Measurements from ENCODE around the gene TMEM132E. TPM values are rescaled to one million over a fixed set of nuclear protein-coding genes. Genes with fewer than 3 reads are reported as not detected.
"Not testable (repeated sequence)": the region's sequence is repeated elsewhere in the genome, so short reads cannot be mapped to it uniquely, and the experiment has no call there.

Gene TMEM132E
- not detected for total RNA-seq

- H3K9me3 Mint-ChIP-seq = no peaks in the 10 kb centered on the region
- H3K27me3 Mint-ChIP-seq = peaks cover 70% of the 10 kb centered on the region
- H3K4me3 Mint-ChIP-seq = peak within 1 kb of the TSS; percentile 71
- H3K36me3 Mint-ChIP-seq = no peaks in the 10 kb centered on the region
- intact Hi-C loops (cut with micrococcal nuclease) = no loop called here
- CTCF ChIA-PET = interaction anchor here (1.1 to 1.5 kb wide), 2 partner anchors 35 to 59 kb away, joined by 3 to 4 read pairs; no protein-coding TSS in a partner anchor
- DNase-seq = peak; percentile 19
- no peak within 1 kb of the TSS for H3K27ac Mint-ChIP-seq
- POLR2A ChIA-PET = no interaction called here
- H3K4me1 Mint-ChIP-seq (ENCODE audit: low read depth) = peaks cover 15% of the 10 kb centered on the region
These were observed at the start of gene TMEM132E for GRCh38 chr17:34579017-34579946. TMEM132E (plus strand) TSS chr17:34579582; CDS start chr17:34581077, 1,495 bp downstream.

- H3K4me3 Mint-ChIP-seq = no peak overlapping the region
- H3K4me1 Mint-ChIP-seq (ENCODE audit: low read depth) = no peaks in the 10 kb centered on the region
- POLR2A ChIA-PET = no interaction called here
- DNase-seq = no peak
- no peak overlapping the region for H3K27ac Mint-ChIP-seq
- H3K36me3 Mint-ChIP-seq = no peaks in the 10 kb centered on the region
- H3K27me3 Mint-ChIP-seq = peaks cover 42% of the 10 kb centered on the region
- intact Hi-C loops (cut with micrococcal nuclease) = no loop called here
- no peaks in the 10 kb centered on the region for H3K9me3 Mint-ChIP-seq
- CTCF ChIA-PET = interaction anchor here (1.3 kb wide), 1 partner anchor 11 kb away, joined by 5 read pairs; no protein-coding TSS in a partner anchor
These were observed 48.5 kb upstream of the TMEM132E start for GRCh38 chr17:34530918-34531317.

GRCh38 chr17:34532281-34533065 lies 46.9 kb upstream of the TMEM132E start:
- Mint-ChIP-seq H3K4me3 (no peak overlapping the region), H3K27ac (no peak overlapping the region), H3K9me3 (no peaks in the 10 kb centered on the region), H3K4me1 (ENCODE audit: low read depth) (no peaks in the 10 kb centered on the region), H3K27me3 (peaks cover 49% of the 10 kb centered on the region), H3K36me3 (no peaks in the 10 kb centered on the region)
- no peak for DNase-seq
- ChIA-PET CTCF (interaction anchor here (1.3 to 2.0 kb wide), 2 partner anchors 10 kb away, joined by 5 read pairs; no protein-coding TSS in a partner anchor), POLR2A (no interaction called here)
- intact Hi-C loops (cut with micrococcal nuclease) = no loop called here

- DNase-seq = no peak
- ChIA-PET POLR2A (interaction anchor here (0.7 kb wide), 1 partner anchor 493 kb away, joined by 3 read pairs; no protein-coding TSS in a partner anchor), CTCF (interaction anchor here (0.8 to 2.0 kb wide), 2 partner anchors 9 to 25 kb away, joined by 3 to 5 read pairs; no protein-coding TSS in a partner anchor)
- no peaks in the 10 kb centered on the region for H3K9me3 Mint-ChIP-seq
- H3K36me3 Mint-ChIP-seq = no peaks in the 10 kb centered on the region
- peaks cover 44% of the 10 kb centered on the region for H3K27me3 Mint-ChIP-seq
- no peak overlapping the region for H3K4me3 Mint-ChIP-seq
- H3K4me1 Mint-ChIP-seq (ENCODE audit: low read depth) = no peaks in the 10 kb centered on the region
- intact Hi-C loops (cut with micrococcal nuclease) = no loop called here
- H3K27ac Mint-ChIP-seq = no peak overlapping the region
These were observed 45.4 kb upstream of the TMEM132E start for GRCh38 chr17:34533806-34534527.

GRCh38 chr17:34537445-34537844 lies 41.9 kb upstream of the TMEM132E start:
- Mint-ChIP-seq H3K4me1 (ENCODE audit: low read depth) (no peaks in the 10 kb centered on the region), H3K9me3 (no peaks in the 10 kb centered on the region), H3K27me3 (peaks cover 37% of the 10 kb centered on the region), H3K36me3 (no peaks in the 10 kb centered on the region), H3K27ac (no peak overlapping the region), H3K4me3 (no peak overlapping the region)
- no peak for DNase-seq
- intact Hi-C loops (cut with micrococcal nuclease) = no loop called here
- POLR2A ChIA-PET = no interaction called here
- CTCF ChIA-PET = interaction anchor here (1.1 kb wide), 1 partner anchor 582 kb away, joined by 3 read pairs; the partner anchor contains the start of gene RAD51D

- H3K27me3 Mint-ChIP-seq = peaks cover 37% of the 10 kb centered on the region
- H3K4me1 Mint-ChIP-seq (ENCODE audit: low read depth); intact Hi-C loops (cut with micrococcal nuclease); DNase-seq; H3K9me3 Mint-ChIP-seq; H3K4me3 Mint-ChIP-seq; H3K27ac Mint-ChIP-seq; POLR2A ChIA-PET; CTCF ChIA-PET; H3K36me3 Mint-ChIP-seq: not testable (repeated sequence)
These were observed 40.8 kb upstream of the TMEM132E start for GRCh38 chr17:34538582-34538981.

- POLR2A ChIA-PET = no interaction called here
- peaks cover 32% of the 10 kb centered on the region for H3K27me3 Mint-ChIP-seq
- H3K9me3 Mint-ChIP-seq = no peaks in the 10 kb centered on the region
- CTCF ChIA-PET = interaction anchor here (0.6 kb wide), 1 partner anchor 259 kb away, joined by 3 read pairs; no protein-coding TSS in a partner anchor
- DNase-seq = no peak
- intact Hi-C loops (cut with micrococcal nuclease) = loop anchor here (5.0 kb wide), 1 partner anchor 442 kb away; the partner anchor contains the start of gene LIG3
- no peak overlapping the region for H3K27ac Mint-ChIP-seq
- no peak overlapping the region for H3K4me3 Mint-ChIP-seq
- no peaks in the 10 kb centered on the region for H3K4me1 Mint-ChIP-seq (ENCODE audit: low read depth)
- H3K36me3 Mint-ChIP-seq = no peaks in the 10 kb centered on the region
These were observed 39.5 kb upstream of the TMEM132E start for GRCh38 chr17:34539881-34540280.

GRCh38 chr17:34542700-34543336 lies 36.6 kb upstream of the TMEM132E start:
- peak; percentile 52 for DNase-seq
- intact Hi-C loops (cut with micrococcal nuclease) = loop anchor here (1.0 to 5.0 kb wide), 4 partner anchors 95 to 575 kb away; partner anchors contain the start of gene LIG3
- ChIA-PET POLR2A (no interaction called here), CTCF (interaction anchor here (0.5 to 2.9 kb wide), 40 partner anchors 10 to 601 kb away, joined by 3 to 40 read pairs (median 4); partner anchors contain the start of genes FNDC8 and RAD51D)
- Mint-ChIP-seq H3K4me3 (no peak overlapping the region), H3K27ac (no peak overlapping the region), H3K27me3 (peaks cover 18% of the 10 kb centered on the region), H3K36me3 (no peaks in the 10 kb centered on the region), H3K9me3 (no peaks in the 10 kb centered on the region), H3K4me1 (ENCODE audit: low read depth) (no peaks in the 10 kb centered on the region)

GRCh38 chr17:34547453-34548063 lies 31.8 kb upstream of the TMEM132E start:
- intact Hi-C loops (cut with micrococcal nuclease) = no loop called here

GRCh38 chr17:34549966-34550365 lies 29.4 kb upstream of the TMEM132E start:
- H3K4me1 Mint-ChIP-seq (ENCODE audit: low read depth) = no peaks in the 10 kb centered on the region
- H3K4me3 Mint-ChIP-seq = no peak overlapping the region
- ChIA-PET POLR2A (no interaction called here), CTCF (interaction anchor here (1.1 to 1.4 kb wide), 2 partner anchors 9 to 88 kb away, joined by 3 read pairs; no protein-coding TSS in a partner anchor)
- no peaks in the 10 kb centered on the region for H3K36me3 Mint-ChIP-seq
- no peak overlapping the region for H3K27ac Mint-ChIP-seq
- intact Hi-C loops (cut with micrococcal nuclease) = no loop called here
- H3K9me3 Mint-ChIP-seq = no peaks in the 10 kb centered on the region
- H3K27me3 Mint-ChIP-seq = peaks cover 24% of the 10 kb centered on the region
- no peak for DNase-seq

More at GRCh38 chr17:34547453-34548063, 31.8 kb upstream of the TMEM132E start:
- POLR2A ChIA-PET = no interaction called here
- Mint-ChIP-seq H3K4me1 (ENCODE audit: low read depth) (no peaks in the 10 kb centered on the region), H3K27me3 (peaks cover 17% of the 10 kb centered on the region), H3K36me3 (no peaks in the 10 kb centered on the region), H3K9me3 (no peaks in the 10 kb centered on the region), H3K27ac (no peak overlapping the region), H3K4me3 (no peak overlapping the region)
- DNase-seq = no peak
- CTCF ChIA-PET = interaction anchor here (1.6 to 2.5 kb wide), 2 partner anchors 90 to 571 kb away, joined by 8 read pairs; partner anchors contain the start of gene RAD51D

- Mint-ChIP-seq H3K36me3 (no peaks in the 10 kb centered on the region), H3K27me3 (peaks cover 24% of the 10 kb centered on the region), H3K27ac (no peak overlapping the region), H3K9me3 (no peaks in the 10 kb centered on the region), H3K4me1 (ENCODE audit: low read depth) (no peaks in the 10 kb centered on the region), H3K4me3 (no peak overlapping the region)
- ChIA-PET POLR2A (no interaction called here), CTCF (interaction anchor here (1.4 to 1.9 kb wide), 3 partner anchors 10 to 84 kb away, joined by 5 to 8 read pairs (median 7); no protein-coding TSS in a partner anchor)
- DNase-seq = no peak
- intact Hi-C loops (cut with micrococcal nuclease) = no loop called here
These were observed 25.5 kb upstream of the TMEM132E start for GRCh38 chr17:34553907-34554306.
